Limb (tissue), 2 donors: ENCODE data around the gene PIP5KL1.

ENCODE experiments used
- DNase-seq, 2 donors: peaks; one replicate each; pipeline ENCODE4 v3.0.0-alpha.2; 2016; ENCODE audit errors: extremely low spot score in 2 of 2

PIP5KL1 gene

GRCh38 chr9:127968700-127969383, 38.3 kb upstream of the PIP5KL1 start:
- no peak for DNase-seq

- DNase-seq = no peak
Observed at GRCh38 chr9:127968042-127968441, 37.5 kb upstream of the PIP5KL1 start.

DNA sequence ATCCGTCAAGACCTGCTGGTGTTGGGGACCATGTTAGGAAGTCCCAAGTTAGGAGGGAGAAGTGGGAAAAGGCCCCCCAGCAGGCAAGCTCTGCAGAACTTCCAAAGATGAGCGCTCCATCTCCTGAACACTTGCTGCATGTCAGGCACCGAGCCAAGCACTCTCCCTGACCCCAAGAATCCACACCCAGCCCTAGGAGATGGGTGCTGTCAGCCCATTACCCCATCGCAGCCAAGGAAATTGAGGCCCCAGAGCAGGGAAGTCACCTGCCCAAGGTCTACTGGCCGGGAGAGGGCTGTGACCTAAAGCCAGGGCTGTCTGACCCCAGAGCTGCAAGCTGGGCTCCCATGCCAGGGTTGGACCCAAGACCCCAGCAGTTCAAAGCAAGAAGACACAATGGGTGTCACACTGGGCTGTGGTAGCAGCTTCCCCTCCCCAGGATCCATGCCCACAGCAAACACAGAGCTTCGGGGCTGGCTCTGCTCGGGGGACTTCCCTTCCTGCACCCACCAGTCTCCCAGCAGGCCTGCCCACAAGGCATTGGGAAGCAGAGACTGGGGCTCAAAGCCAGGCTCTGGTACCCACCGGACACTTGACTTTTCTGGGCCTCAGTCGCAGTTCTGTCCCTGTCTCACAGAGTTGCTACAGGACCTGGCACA, 36.7 kb upstream of the PIP5KL1 start:
- no peak for DNase-seq

- no peak for DNase-seq
Observed at GRCh38 chr9:127966416-127967150, 36.0 kb upstream of the PIP5KL1 start.

- DNase-seq = no peak
Observed at GRCh38 chr9:127965953-127966352, 35.4 kb upstream of the PIP5KL1 start.

- DNase-seq = no peak
Observed at GRCh38 chr9:127963359-127964064, 32.9 kb upstream of the PIP5KL1 start.

DNA sequence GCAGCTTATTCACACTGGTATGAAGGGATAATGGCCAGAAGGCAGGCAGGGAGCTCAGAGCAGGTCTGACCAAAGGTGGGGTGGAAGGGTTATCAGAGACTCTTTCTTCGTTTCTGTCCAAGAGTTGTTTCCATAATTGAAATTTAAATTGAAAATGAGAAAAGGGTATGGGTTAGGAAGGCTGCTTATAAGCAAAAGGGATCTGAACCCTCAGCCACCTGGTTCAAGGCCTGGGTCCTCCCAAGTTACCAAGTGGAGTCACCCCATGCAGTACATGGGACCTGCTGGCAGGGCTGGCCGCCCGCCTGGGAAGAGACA, 32.4 kb upstream of the PIP5KL1 start:
- no peak for DNase-seq

GRCh38 chr9:127962278-127962677, 31.7 kb upstream of the PIP5KL1 start:
- no peak for DNase-seq

GRCh38 chr9:127961613-127962155, 31.1 kb upstream of the PIP5KL1 start:
- DNase-seq = no peak

- DNase-seq = no peak
Observed at GRCh38 chr9:127961155-127961490, 30.5 kb upstream of the PIP5KL1 start.

GRCh38 chr9:127960410-127961154, 30.0 kb upstream of the PIP5KL1 start:
- DNase-seq = no peak

DNA sequence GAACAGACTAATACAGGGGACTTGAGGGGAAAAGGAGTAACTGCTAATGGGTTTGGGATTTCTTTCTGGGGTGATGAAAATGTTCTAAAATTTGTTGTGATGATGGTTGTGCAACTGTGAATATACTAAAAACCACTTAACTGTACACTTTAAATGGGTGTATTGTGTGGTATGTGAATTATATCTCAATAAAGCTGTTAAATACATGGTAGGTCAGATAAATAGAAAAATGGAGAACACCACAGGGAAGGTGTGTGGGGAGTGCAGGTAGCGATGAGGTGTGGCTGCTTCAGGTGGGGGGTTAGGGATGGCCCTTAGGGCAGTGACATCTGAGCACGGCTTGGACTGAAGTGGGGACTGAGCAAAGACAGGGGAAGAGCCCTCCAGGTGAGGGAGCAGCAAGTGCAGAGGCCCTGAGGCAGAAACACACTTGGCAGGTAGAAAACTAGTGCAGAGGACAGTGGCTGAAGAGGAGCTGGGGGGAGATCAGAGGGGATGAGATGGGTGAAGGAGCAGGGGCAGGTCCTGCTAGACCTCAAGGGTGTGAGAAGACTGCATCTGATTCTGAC, 29.3 kb upstream of the PIP5KL1 start:
- DNase-seq = no peak

DNA sequence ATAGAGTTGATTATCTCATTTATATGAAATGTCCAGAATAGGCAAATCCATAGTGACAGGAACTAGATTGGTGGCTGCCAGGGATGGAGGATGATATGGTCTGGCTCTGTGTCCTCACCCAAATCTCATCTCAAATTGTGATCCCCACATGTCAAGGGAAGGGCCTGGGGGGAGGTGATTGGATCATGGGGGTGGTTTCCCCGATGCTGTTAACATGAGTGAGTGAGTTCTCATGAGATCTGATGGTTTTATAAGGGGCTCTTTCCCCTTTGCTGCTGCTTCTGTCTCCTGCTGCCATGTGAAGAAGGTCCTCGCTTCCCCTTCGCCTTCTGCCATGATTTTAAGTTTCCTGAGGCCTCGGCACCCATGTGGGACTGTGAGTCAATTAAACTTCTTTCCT, 28.8 kb upstream of the PIP5KL1 start:
- DNase-seq = no peak

GRCh38 chr9:127958728-127959127, 28.2 kb upstream of the PIP5KL1 start:
- no peak for DNase-seq

DNA sequence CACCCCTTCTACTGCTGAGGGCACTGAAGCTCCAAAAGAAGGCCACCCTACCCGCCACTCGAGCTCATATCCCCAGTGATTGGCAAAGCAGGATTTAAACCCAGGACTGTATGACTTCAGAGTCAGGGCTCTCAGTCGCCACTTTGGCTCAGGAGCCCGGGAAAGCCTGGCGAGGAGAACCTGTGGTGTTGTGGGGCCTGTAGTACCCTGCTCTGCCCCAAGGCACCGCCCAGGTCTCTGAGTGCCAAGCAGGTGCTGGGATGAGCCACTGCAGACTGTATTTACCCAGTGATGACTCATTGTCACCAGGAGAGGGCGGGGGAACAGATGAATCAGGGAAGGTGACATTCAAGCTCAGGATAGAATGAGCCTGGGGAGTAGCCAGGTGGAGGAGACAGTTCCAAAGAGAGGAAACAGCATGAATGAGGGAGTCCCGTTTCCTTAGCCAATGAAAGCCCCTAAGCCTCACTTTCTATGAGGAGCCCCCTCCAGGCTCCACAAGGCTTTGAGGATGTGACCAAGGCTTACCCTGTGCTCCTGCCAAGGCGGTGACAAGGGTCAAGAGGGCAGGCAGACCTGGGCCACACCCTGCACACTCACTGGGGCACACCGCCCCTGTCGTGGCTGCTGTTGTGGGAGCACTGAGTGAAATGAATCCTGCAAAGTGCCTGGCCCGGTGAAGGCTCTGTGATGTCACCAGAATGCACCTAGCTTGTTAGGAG, 24.9 kb upstream of the PIP5KL1 start:
- DNase-seq = no peak

- DNase-seq = no peak
Observed at GRCh38 chr9:127954831-127955293, 24.3 kb upstream of the PIP5KL1 start.

DNA sequence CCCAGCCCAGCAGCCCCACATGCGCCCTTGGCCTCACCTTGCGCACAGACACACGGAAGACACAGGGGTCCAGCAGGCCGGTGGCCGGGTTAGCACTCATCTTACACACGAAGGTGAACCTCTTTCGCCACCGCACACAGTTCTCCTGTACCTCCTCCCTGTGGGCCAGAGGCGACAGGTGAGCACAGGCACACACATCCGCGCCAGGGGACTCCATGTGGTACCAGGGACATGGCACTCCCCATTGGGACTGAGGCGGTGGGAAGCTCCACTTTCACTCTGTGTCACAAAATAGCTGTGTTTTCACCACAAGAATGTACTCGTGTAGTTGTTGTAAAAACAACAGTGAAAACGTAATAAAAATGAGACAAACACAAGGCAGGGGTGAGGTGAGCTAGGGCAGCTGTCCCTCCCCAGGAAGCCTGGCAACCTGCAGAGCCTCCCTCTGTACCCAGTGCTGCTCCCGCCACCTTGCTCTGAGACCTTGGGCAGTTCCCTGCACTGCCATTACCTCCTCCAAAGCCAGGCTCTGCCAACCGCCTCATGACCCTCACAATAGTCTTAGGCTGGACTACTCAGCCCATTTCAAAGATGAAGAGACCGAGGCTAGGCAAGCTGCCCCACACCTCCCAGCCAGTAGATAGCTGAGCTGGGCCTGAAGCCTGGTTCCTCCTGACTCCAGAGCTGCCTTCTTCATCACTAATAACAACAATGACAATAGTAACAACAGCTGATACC, 23.4 kb upstream of the PIP5KL1 start:
- DNase-seq = no peak

DNA sequence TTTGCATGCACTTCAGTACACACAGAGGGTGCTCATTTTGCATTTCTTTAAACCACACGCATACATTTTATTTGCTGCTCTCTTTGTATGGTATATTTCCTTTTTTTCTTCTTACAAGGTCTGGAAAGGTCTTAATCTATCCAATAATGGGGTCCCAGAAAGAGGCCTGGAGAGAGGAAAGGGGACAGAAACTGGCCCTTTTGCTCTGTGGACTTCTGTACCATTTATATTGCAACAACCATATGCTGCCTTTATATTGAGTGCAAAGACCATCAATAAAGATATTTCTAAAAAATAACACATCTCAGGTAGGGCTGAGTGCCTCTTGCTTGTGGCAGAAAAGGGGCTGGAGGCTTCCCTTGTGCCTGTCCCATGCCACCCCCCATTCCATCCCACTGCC, 22.6 kb upstream of the PIP5KL1 start:
- no peak for DNase-seq

DNA sequence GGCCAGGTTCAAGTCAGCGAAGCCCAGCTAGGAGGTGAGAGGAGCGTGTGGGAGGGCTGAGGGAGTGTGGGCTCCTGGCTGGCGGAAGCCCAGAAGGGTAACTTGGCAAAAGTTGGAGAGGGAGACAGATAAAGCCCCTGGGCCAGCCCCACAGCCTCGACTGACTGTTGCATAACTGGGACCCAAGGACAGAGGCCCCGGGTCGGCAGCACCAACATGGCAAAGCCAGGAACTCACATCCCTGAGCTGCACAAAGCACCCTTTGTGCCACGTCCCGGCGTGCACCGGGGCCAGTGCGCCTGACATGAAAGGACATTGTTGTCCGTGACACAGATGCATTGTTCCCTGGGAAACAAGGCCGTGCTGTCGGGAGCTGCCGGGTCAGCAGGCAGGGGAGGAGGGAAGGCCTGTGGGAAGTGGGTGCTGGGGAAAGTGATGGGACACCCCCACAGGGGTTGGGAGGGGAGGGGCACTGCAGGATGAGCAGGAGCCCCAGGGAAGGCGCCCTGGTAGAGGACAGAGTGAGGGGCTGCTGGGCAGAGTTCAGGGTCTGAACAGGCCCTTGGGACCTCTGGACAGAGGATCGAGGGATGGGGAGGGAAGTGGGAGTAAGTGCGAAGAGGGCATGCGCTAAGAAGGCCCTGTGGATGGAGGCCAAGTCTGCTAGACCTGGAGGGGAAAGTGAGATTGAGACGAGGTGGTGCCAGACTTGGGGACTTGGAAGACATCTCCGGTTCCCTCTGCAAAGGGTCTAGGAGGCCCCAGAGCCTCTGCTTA, 20.1 kb upstream of the PIP5KL1 start:
- DNase-seq = peak in 1 of 2 donors; percentile 63
